GM12801 (cell line): ENCODE results near the gene CD300LB.

ENCODE experiments used
- TF ChIP-seq, protein P1 (sequence below): IDR thresholded peaks from one replicate; pipeline ENCODE4 v1.5.1; 2011; ENCODE audit warnings: control low read depth; ENCODE audit not compliant: insufficient read length; ENCODE audit errors: extremely low read depth

Gene CD300LB

DNA sequence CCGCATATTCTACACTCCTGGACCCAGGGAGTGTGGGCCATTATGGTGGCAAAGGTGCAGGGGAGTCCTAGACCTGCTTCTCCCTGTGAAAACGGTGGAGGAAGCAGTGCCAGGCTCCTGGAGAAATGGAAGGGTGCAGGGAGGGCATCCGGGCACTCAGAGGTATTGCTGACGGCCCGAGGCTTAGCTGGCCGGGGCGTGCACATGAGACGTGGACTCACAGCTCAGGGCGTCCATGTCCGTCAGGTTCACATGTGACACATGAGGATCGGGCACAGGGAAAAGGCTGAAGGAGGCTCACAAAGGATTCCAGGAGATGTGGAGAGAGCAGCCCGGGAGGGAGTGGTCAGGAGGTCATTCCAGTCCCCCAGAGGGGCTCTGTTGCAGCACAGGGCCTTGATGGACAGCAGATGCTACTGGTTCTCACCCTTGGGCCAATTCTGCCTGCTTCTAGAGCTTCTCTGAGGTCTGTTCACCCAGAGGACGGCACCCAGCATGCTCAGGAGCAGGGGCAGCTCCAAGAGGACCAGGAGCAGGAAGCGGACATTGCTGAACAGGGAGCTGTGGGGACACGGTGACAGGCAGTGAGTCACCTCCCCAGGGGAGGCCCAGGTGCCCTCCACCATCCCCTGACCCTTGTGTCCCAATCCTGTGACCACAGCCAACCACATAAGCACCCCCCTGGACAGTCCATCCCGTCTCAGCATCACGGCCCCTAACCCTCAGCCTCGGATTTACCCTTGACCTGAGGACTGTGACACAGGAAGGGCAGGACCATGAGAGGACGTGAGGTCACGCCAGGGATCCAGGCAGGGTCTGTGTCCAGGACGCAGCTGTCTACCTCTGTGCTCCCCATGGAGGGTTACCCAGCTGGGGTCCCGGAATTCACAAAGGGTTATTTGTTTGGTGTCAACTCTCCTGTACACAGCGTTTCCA is 10.2 kb upstream of the CD300LB start:
- TF ChIP-seq, protein P1, sequence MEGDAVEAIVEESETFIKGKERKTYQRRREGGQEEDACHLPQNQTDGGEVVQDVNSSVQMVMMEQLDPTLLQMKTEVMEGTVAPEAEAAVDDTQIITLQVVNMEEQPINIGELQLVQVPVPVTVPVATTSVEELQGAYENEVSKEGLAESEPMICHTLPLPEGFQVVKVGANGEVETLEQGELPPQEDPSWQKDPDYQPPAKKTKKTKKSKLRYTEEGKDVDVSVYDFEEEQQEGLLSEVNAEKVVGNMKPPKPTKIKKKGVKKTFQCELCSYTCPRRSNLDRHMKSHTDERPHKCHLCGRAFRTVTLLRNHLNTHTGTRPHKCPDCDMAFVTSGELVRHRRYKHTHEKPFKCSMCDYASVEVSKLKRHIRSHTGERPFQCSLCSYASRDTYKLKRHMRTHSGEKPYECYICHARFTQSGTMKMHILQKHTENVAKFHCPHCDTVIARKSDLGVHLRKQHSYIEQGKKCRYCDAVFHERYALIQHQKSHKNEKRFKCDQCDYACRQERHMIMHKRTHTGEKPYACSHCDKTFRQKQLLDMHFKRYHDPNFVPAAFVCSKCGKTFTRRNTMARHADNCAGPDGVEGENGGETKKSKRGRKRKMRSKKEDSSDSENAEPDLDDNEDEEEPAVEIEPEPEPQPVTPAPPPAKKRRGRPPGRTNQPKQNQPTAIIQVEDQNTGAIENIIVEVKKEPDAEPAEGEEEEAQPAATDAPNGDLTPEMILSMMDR: no peak

DNA sequence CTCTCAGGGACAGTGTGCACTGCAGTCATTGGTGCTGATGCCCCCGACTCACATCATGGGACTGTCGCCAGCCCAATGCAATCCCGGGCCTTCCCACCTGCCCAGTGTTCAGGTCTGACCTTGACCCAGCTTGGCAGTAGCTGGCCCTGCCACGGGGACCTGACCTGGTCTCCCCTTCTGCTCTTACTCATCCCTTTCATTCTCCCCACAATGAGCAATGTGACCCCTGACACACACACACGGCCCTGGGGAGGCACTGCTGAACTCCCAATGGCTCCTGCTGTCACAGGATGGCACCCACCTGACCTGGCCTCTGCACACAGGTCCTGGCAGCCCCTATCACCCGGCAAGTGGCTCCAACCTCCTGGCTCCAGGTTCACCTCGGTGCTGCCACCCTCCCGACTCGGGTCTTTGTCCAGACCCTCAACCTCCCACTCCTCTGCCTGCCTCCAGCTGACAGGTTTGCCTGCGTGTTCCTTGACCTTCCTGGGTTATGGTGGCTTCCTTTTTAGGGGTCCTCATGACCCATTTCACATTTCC is 8.1 kb upstream of the CD300LB start:
- TF ChIP-seq, protein P1: no peak

DNA sequence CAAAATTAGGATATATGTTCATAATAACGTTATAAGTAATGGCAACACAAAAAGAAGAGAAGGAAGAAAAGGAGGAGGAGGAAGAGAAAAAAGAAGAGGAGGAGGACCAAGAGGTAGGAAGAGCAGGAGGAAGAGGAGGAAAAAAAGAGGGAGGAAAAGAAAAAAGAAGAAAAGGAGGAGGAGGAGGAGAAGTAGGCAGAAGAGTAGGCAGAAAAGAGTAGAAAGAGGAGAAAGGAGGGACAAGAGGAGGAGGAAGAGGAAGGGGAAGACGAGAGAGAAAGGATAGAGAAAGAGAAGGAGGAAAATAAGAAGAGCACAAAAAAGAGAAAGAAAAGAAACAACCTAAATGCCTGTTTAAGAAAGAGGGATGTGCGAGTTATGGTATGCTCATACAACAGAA is 5.6 kb upstream of the CD300LB start:
- TF ChIP-seq, protein P1: no peak

DNA sequence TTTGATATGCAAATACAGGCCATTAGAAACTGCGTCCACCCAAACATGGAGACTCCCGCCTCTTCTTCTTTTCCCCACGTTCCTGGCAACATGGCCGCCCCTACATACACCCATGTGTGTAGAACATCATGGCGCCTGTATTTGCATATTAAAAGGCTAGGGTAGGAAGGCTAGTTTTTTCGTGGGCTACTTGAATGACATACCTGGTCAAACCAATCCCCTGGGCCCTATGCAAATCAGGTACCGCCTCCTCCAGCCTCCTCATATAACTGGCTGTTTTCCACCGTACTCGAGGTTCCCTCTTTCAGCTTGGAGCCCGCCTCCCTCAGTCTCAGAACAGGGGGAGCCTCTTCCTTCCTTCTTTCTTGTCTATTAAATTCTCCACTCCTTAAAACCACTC is 840 bp upstream of the CD300LB start:
- TF ChIP-seq, protein P1: no peak

DNA sequence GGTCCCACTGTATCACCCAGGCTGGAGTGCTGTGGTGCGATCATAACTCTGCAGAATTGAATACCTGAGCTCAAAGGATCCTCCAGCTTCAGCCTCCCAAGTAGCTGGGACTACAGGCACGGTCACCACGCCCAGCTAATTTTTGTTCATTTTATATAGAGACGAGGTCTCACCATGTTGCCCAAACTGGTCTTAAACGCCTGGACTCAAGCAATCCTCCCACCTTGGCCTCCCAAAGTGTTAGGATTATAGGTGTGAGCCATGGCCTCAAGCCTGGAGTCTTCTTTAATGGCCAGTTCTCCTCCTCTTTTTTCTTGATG is 484 bp downstream of the CD300LB start:
- TF ChIP-seq, protein P1: no peak

DNA sequence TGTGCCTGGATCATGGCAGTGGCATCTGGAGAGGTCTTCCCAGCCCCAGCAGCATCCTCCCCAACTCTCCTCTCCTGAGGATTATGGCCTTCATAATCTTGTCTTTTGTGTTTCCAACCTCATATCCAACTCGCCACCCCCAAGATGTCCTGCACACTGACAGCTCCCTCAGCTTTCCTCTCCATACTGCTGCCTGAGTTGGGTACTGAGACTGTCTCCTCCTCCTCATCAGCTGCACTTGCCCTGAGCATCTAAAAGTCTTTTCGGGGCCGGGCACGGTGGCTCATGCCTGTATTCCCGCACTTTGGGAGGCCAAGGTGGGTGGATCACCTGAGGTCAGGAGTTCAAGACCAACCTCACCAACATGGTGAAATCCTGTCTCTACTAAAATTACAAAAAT is 2.0 kb downstream of the CD300LB start:
- TF ChIP-seq, protein P1: no peak

DNA sequence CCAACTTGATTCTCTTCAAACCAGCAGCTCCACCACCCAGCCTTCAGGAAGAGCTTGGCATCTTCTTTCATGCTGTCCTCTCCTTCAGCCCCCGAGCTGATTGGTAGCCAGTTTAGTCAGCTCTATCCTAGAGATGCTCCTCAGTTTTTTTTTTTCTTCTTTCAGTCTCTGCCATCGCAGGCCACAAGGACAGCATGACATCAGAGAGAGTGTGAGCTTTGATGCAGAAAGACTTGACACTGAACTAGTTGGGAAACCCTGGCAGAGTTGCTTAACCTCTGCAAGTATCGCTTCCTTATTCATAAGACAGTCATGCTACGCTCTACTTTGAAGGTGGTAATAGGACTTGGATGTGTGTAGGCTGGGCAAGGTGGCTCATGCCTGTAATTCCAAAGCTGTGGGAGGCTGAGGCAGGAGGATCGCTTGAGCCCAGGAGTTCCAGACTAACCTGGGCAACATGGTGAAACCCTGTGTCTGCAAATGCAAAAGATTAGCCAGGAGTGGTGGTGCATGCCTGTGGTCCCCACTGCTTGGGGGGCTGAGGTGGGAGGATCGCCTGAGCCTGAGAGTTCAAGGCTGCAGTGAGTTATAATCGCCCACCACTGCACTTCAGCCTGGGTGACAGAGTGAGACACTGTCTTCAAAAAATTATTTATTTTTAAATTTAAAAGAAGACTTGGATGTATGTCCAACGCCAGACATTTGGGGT is 2.6 kb downstream of the CD300LB start:
- TF ChIP-seq, protein P1: no peak
